ENCODE measurements around the gene ZDHHC7.

DNA sequence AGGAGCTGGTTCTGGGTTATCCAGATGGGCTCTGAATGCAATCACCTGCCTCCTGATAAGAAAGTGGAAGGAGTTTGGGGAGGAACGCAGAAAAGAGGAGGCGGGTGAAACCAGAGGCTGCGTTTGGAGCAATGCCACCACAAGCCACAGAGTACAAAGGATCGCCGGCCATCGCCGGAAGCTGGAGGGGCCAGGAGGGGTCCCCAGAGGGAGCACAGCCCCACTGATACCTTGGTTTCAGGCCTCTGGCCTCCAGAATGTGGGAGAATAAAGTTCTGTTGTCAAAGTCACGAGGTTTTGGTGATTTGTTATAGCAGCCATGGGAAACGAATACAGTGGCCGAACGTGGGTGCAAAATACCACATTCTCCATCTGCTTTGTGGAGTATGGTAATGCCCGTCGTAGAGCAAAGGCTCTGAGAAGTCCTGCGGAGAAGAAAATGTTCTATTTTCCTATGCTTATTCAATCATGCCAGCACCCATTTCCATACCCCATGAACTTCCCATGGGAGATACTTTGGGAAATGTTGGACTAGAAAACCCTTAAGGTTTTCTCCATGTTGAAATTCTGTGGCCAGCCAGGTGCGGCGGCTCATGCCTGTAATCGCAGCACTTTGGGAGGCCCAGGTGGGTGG is 51.4 kb downstream of the ZDHHC7 start:
- no peak for TF ChIP-seq POLR2A (IDR thresholded peaks at IDR 0.05)
- no peak for TF ChIP-seq EP300 (IDR thresholded peaks at IDR 0.05)

Data from upper lobe of left lung (tissue), 4 donors.